GM13977 (cell line): ENCODE measurements around the gene PAXX.

Experiments used
- DNase-seq: peaks from one replicate; pipeline ENCODE4 v3.0.0; 2012; ENCODE audit warnings: low spot score
- CTCF ChIP-seq: IDR thresholded peaks from 2 replicates; pipeline ENCODE4 v1.5.1; 2012; ENCODE audit warnings: mild to moderate bottlenecking, control low read depth; ENCODE audit not compliant: insufficient read depth; ENCODE audit errors: extremely low read depth, missing control alignments
- in situ Hi-C: fragments of 300-500 bp; cut with MboI; formaldehyde crosslinking; loops from one replicate; pipeline ENCODE4 v1.12.0; 2022; ENCODE audit warnings: low sequenced_read_pairs, low pct_unique_long_range_greater_than_20kb, mixed read lengths, inconsistent platforms; ENCODE audit not compliant: unreplicated experiment

PAXX gene

DNA sequence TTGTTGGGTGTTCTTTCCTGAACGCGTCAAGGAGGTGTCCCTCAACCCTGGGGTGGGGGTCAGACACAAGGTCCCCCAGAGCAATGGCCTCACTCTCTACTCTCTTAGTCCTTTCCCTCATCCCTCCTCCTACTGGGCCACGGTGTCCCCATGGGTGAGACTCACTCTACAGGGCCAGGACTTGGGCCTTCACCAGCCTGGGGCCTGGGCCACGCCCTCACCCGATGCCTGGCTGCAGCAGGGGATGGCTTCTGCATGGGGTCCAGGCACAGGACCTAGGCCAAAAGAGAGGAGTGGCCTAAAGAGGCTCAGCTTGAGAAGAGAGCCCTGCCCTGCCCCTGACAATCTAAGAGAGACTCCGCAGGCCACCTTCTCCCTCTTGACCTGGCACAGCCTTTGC, 34.3 kb upstream of the PAXX start:
- in situ Hi-C loops, result no loop called here
- TF ChIP-seq CTCF, result no peak
- no peak for DNase-seq

DNA sequence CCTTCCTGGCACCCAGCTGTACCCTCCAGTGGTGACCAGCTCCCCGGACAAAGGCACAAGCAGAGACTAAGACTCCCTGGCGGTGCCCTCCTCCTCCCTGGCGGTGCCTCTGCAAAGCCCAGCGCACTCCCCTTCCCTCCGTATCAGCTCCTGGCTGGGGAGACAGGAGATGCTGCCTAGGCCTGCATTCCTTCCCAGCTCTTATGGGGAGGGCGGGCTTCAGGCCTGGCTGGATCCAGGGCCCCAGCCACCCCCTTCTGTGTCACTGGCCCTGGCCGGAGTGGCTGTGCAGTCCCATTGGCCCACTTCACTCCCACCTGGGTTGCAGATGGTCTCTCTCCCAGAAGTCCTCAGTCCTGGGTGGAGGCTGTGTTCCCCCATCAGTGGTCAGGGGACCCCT, 33.7 kb upstream of the PAXX start:
- DNase-seq, result no peak
- in situ Hi-C loops, result no loop called here
- TF ChIP-seq CTCF, result no peak

- in situ Hi-C loops, result no loop called here
- DNase-seq, result no peak
- TF ChIP-seq CTCF, result no peak
These were observed 33.0 kb upstream of the PAXX start for GRCh38 chr9:136958898-136959850.

DNA sequence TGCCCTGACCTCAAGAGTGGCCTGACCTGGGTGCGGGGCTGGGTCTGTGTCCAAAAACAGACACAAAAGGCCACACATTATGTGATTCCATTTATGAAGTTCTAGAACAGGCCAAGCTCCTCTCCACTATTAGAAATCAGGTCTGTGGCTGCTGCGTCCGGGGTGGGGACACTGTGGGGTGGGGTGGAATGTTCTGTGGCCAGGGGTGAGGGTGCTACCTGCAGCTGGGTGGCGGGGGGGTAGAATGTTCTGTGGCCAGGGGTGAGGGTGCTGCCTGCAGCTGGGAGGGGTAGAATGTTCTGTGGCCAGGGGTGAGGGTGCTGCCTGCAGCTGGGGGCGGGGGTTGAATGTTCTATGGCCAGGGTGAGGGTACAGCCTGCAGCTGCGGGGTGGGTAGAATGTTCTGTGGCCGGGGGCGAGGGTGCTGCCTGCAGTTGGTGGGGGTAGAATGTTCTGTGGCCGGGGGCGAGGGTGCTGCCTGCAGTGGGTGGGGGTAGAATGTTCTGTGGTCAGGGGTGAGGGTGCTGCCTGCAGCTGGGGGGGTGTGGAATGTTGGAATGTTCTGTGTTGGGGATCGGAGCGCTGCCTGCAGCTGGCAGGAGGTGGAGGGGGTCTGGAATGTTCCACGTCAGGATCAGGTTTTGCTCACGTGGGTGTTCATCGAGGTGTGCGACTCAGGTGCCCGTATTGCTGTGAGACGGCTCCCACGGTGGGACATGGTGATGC, 31.8 kb upstream of the PAXX start:
- TF ChIP-seq CTCF, result no peak
- in situ Hi-C loops, result no loop called here
- no peak for DNase-seq

DNA sequence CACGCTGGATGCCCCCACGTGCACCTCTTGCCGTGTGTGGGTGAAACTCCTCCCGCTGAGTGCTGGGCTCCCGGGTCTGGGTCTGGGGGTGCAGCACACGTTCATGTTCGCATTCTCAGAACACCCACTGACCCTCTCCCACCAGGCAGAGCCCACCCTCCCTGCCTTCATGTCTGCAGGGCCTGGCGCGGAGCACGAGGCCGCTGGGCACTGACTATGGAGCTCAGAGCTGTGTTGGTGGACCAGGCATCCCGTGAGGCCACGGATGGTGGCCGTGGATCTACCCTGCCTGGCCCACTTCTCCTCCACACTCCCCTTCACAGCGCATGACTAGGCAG, 31.3 kb upstream of the PAXX start:
- DNase-seq, result no peak
- TF ChIP-seq CTCF, result no peak
- in situ Hi-C loops, result no loop called here

- DNase-seq, result no peak
- in situ Hi-C loops, result no loop called here
- no peak for TF ChIP-seq CTCF
These were observed 30.8 kb upstream of the PAXX start for GRCh38 chr9:136961279-136962065.
